ENCODE data around the gene BLOC1S1.

- TF ChIP-seq CTCF (IDR thresholded peaks at IDR 0.05) (no peak), EP300 (IDR thresholded peaks at IDR 0.05) (no peak)
Measured at GRCh38 chr12:55732288-55732687, 16.4 kb downstream of the BLOC1S1 start.

Measured in esophagus muscularis mucosa (tissue), 3 donors.